CD4-positive, alpha-beta T cell treated with Interleukin-6 for 4 hours (primary cell): ENCODE data around the gene DNALI1.

Experiments used
- DNase-seq: peaks from one replicate; pipeline ENCODE4 v3.0.0-alpha.2; 2020; ENCODE audit warnings: mixed read lengths

Gene DNALI1

GRCh38 chr1:37605061-37605650 lies 48.4 kb downstream of the DNALI1 start:
- no peak for DNase-seq

GRCh38 chr1:37605806-37606474 lies 49.2 kb downstream of the DNALI1 start:
- DNase-seq = no peak

GRCh38 chr1:37606481-37607263 lies 49.9 kb downstream of the DNALI1 start:
- no peak for DNase-seq

- no peak for DNase-seq
Observed at GRCh38 chr1:37609002-37609401, 52.3 kb downstream of the DNALI1 start.

- no peak for DNase-seq
Observed at GRCh38 chr1:37609994-37610393, 53.3 kb downstream of the DNALI1 start.

GRCh38 chr1:37612186-37612585 lies 55.4 kb downstream of the DNALI1 start:
- no peak for DNase-seq

- DNase-seq = no peak
Observed at GRCh38 chr1:37614105-37614504, 57.4 kb downstream of the DNALI1 start.

GRCh38 chr1:37616330-37616729 lies 59.6 kb downstream of the DNALI1 start:
- no peak for DNase-seq
